Measurements from ENCODE around the gene TOR2A. TPM values are rescaled to one million over a fixed set of nuclear protein-coding genes. Genes with fewer than 3 reads are reported as not detected.

TOR2A gene
- total and polyA plus RNA-seq, 2 of the 8 experiments (the other 6 are each of a cell fraction or from before 2014, with no cell fraction given) = 18.7 to 24.9 TPM

GRCh38 chr9:127694890-127695720, 40.0 kb downstream of the TOR2A start:
- H2BK15ac ChIP-seq (ENCODE audit: low read length) = no peak overlapping the region
- H3K27ac ChIP-seq (ENCODE audit: low read depth, low read length) = no peak overlapping the region
- no peak overlapping the region for H2BK12ac ChIP-seq (ENCODE audit: low read depth, low read length)
- CTCF ChIA-PET (ENCODE audit: partially characterized antibody) = interaction anchor here (1.1 to 2.0 kb wide), 3 partner anchors 10 to 105 kb away, joined by 3 to 5 read pairs (median 3); no protein-coding TSS in a partner anchor
- H4K91ac ChIP-seq (replicated peaks; ENCODE audit: insufficient read length, low read length) = no peak overlapping the region
- TF ChIP-seq USF2 (IDR thresholded peaks at IDR 0.05; ENCODE audit: low read length) (no peak), ATF3 (IDR thresholded peaks at IDR 0.05; ENCODE audit: insufficient read depth, low read depth, low read length) (no peak)
- H3K4me1 ChIP-seq (replicated peaks in 1 of 4; ENCODE audit: control insufficient read depth in 3 of 4, insufficient read depth in 4 of 4, low read length in 3 of 4) = no peaks in the 10 kb centered on the region
- H3K4me2 ChIP-seq (ENCODE audit: insufficient read depth in 1 of 2, low read depth in 2 of 2, low read length in 2 of 2) = no peak overlapping the region
- no peak for FAIRE-seq
- WGBS, 2 experiments (ENCODE audit: extremely low coverage in 1 of 2, insufficient coverage in 1 of 2, insufficient read length in 1 of 2, insufficient replicate concordance in 2 of 2, low coverage in 1 of 2, low lambda C conversion rate in 2 of 2, missing lambda C conversion rate in 1 of 2) = 90% methylated on average over 9 of the region's 9 CpGs; no CpG with 5 or more reads in 1 of the 2 experiments
- H2AK5ac ChIP-seq (ENCODE audit: low read depth, low read length) = no peak overlapping the region
- no peak overlapping the region for H3K14ac ChIP-seq (ENCODE audit: insufficient read length)
- no peak overlapping the region for H3K9ac ChIP-seq (replicated peaks in 1 of 4; ENCODE audit: extremely low read depth in 1 of 4, low read depth in 3 of 4, low read length in 3 of 4)
- H2AFZ ChIP-seq (ENCODE audit: low read length) = no peak overlapping the region
- H4K5ac ChIP-seq (ENCODE audit: insufficient read length, low read depth, low read length) = no peak overlapping the region
- no peak overlapping the region for H2BK5ac ChIP-seq (ENCODE audit: low read depth, low read length)
- no peaks in the 10 kb centered on the region for H3K79me1 ChIP-seq (ENCODE audit: low read depth, low read length)
- no peaks in the 10 kb centered on the region for H3K27me3 ChIP-seq (replicated peaks in 1 of 4; ENCODE audit: control insufficient read depth in 3 of 4, extremely low read depth in 1 of 4, insufficient read depth in 3 of 4, low read length in 3 of 4)
- no peak overlapping the region for H2BK120ac ChIP-seq (replicated peaks; ENCODE audit: low read depth, low read length)
- H3K18ac ChIP-seq (ENCODE audit: extremely low read depth, low read length) = no peak overlapping the region
- H3K9me3 ChIP-seq (ENCODE audit: insufficient read depth in 2 of 2, low read depth in 1 of 2, low read length in 1 of 2) = no peaks in the 10 kb centered on the region
- H4K20me1 ChIP-seq (replicated peaks in 1 of 2; ENCODE audit: control insufficient read depth in 1 of 2, insufficient read depth in 2 of 2, low read length in 2 of 2) = no peaks in the 10 kb centered on the region
- no peak for DNase-seq (ENCODE audit: low read depth in 1 of 2, low spot score in 2 of 2)
- H3K79me2 ChIP-seq (ENCODE audit: control insufficient read depth in 1 of 2, insufficient read depth in 2 of 2, low read length in 2 of 2) = no peaks in the 10 kb centered on the region
- POLR2A ChIA-PET (ENCODE audit: partially characterized antibody) = interaction anchor here (1.0 kb wide), 1 partner anchor 29 kb away, joined by 3 read pairs; no protein-coding TSS in a partner anchor
- 0 out of 2 replicates have a peak, but pooled peaks cover 1% of the 10 kb centered on the region for H3K23me2 ChIP-seq (ENCODE audit: low read depth, low read length)
- H3K36me3 ChIP-seq (ENCODE audit: control insufficient read depth in 2 of 4, insufficient read depth in 4 of 4, low read length in 3 of 4) = no peaks in the 10 kb centered on the region; a peak in 1 of 8 replicates
- H3K4me3 ChIP-seq (ENCODE audit: extremely low read depth in 1 of 4, insufficient read depth in 2 of 4, low read depth in 3 of 4, low read length in 4 of 4) = no peak overlapping the region
- no peak overlapping the region for H3K56ac ChIP-seq (replicated peaks; ENCODE audit: insufficient read length, low read depth, low read length)
- H4K8ac ChIP-seq (ENCODE audit: extremely low read depth, insufficient read depth, low read length) = no peak overlapping the region
- H3K4ac ChIP-seq (replicated peaks; ENCODE audit: insufficient read length, low read depth, low read length) = no peak overlapping the region
- no peak overlapping the region for H3K23ac ChIP-seq (ENCODE audit: insufficient read length)
- H2BK20ac ChIP-seq (ENCODE audit: low read length) = no peak overlapping the region
